ENCODE results near the gene HBQ1. TPM values are rescaled to one million over a fixed set of nuclear protein-coding genes. Genes with fewer than 3 reads are reported as not detected.
A peak's percentile ranks its signal among the peaks of the same experiment; 100 is the strongest.
"Not testable (repeated sequence)": the region's sequence is repeated elsewhere in the genome, so short reads cannot be mapped to it uniquely, and the experiment has no call there.

HBQ1 gene
- total RNA-seq, 1 donor from 2014 or later, result 0.60 TPM

GRCh38 chr16:169014-169413 lies 11.2 kb upstream of the HBQ1 start:
- Mint-ChIP-seq H3K4me1 (no peaks in the 10 kb centered on the region), H3K27me3 (ENCODE audit: low read depth) (peaks cover 76% of the 10 kb centered on the region), H3K4me3 (no peak overlapping the region), H3K9me3 (no peaks in the 10 kb centered on the region), H3K27ac (no peak overlapping the region), H3K36me3 (no peaks in the 10 kb centered on the region)
- no peak for TF ChIP-seq CTCF (IDR thresholded peaks at IDR 0.05; ENCODE audit: unreplicated experiment)
- DNase-seq (ENCODE audit: low spot score in 2 of 2, unreplicated experiment in 2 of 2), result no peak

- H3K9me3 Mint-ChIP-seq, H3K4me3 Mint-ChIP-seq, H3K4me1 Mint-ChIP-seq, H3K36me3 Mint-ChIP-seq, H3K27ac Mint-ChIP-seq: not testable (repeated sequence)
- H3K27me3 Mint-ChIP-seq (ENCODE audit: low read depth), result peaks cover 84% of the 10 kb centered on the region
- DNase-seq (ENCODE audit: low spot score in 2 of 2, unreplicated experiment in 2 of 2), result peak in 1 of 2 experiments; percentile 69
These were observed 10.2 kb upstream of the HBQ1 start for GRCh38 chr16:170088-170507.

GRCh38 chr16:170788-171187 lies 9.5 kb upstream of the HBQ1 start:
- Mint-ChIP-seq H3K4me3 (no peak overlapping the region), H3K9me3 (no peaks in the 10 kb centered on the region), H3K27ac (no peak overlapping the region), H3K4me1 (no peaks in the 10 kb centered on the region), H3K36me3 (no peaks in the 10 kb centered on the region), H3K27me3 (ENCODE audit: low read depth) (peaks cover 84% of the 10 kb centered on the region)
- no peak for TF ChIP-seq CTCF (IDR thresholded peaks at IDR 0.05; ENCODE audit: unreplicated experiment)
- no peak for DNase-seq (ENCODE audit: low spot score in 2 of 2, unreplicated experiment in 2 of 2)

GRCh38 chr16:172374-172941 lies 7.8 kb upstream of the HBQ1 start, which contains the start of gene HBA2:
HBA2 (plus strand) TSS chr16:172876; CDS start chr16:172913, 37 bp downstream.
- DNase-seq (ENCODE audit: low spot score in 2 of 2, unreplicated experiment in 2 of 2); H3K36me3 Mint-ChIP-seq; H3K27ac Mint-ChIP-seq; H3K4me1 Mint-ChIP-seq; H3K4me3 Mint-ChIP-seq; H3K9me3 Mint-ChIP-seq: not testable (repeated sequence)
- peaks cover 77% of the 10 kb centered on the region for H3K27me3 Mint-ChIP-seq (ENCODE audit: low read depth)

GRCh38 chr16:173211-173854 lies 6.9 kb upstream of the HBQ1 start:
- not testable (repeated sequence) for DNase-seq (ENCODE audit: low spot score in 2 of 2, unreplicated experiment in 2 of 2); H3K36me3 Mint-ChIP-seq; H3K27ac Mint-ChIP-seq; H3K4me3 Mint-ChIP-seq; H3K4me1 Mint-ChIP-seq; H3K9me3 Mint-ChIP-seq
- peaks cover 77% of the 10 kb centered on the region for H3K27me3 Mint-ChIP-seq (ENCODE audit: low read depth)

GRCh38 chr16:173928-174769 lies 6.1 kb upstream of the HBQ1 start:
- H3K36me3 Mint-ChIP-seq; H3K9me3 Mint-ChIP-seq; DNase-seq (ENCODE audit: low spot score in 2 of 2, unreplicated experiment in 2 of 2); H3K4me1 Mint-ChIP-seq; H3K27ac Mint-ChIP-seq: not testable (repeated sequence)
- Mint-ChIP-seq H3K27me3 (ENCODE audit: low read depth) (peaks cover 75% of the 10 kb centered on the region), H3K4me3 (peak overlapping the region; percentile 0)

DNA sequence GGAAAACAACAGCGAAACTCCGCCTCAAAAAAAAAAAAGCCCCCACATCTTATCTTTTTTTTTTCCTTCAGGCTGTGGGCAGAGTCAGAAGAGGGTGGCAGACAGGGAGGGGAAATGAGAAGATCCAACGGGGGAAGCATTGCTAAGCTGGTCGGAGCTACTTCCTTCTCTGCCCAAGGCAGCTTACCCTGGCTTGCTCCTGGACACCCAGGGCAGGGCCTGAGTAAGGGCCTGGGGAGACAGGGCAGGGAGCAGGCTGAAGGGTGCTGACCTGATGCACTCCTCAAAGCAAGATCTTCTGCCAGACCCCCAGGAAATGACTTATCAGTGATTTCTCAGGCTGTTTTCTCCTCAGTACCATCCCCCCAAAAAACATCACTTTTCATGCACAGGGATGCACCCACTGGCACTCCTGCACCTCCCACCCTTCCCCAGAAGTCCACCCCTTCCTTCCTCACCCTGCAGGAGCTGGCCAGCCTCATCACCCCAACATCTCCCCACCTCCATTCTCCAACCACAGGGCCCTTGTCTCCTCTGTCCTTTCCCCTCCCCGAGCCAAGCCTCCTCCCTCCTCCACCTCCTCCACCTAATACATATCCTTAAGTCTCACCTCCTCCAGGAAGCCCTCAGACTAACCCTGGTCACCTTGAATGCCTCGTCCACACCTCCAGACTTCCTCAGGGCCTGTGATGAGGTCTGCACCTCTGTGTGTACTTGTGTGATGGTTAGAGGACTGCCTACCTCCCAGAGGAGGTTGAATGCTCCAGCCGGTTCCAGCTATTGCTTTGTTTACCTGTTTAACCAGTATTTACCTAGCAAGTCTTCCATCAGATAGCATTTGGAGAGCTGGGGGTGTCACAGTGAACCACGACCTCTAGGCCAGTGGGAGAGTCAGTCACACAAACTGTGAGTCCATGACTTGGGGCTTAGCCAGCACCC lies 5.0 kb upstream of the HBQ1 start:
- Mint-ChIP-seq H3K27ac (no peak overlapping the region), H3K9me3 (no peaks in the 10 kb centered on the region), H3K36me3 (no peaks in the 10 kb centered on the region), H3K4me1 (no peaks in the 10 kb centered on the region), H3K27me3 (ENCODE audit: low read depth) (peaks cover 74% of the 10 kb centered on the region), H3K4me3 (no peak overlapping the region)
- DNase-seq (ENCODE audit: low spot score in 2 of 2, unreplicated experiment in 2 of 2), result no peak
- TF ChIP-seq CTCF (IDR thresholded peaks at IDR 0.05; ENCODE audit: unreplicated experiment), result no peak

- not testable (repeated sequence) for H3K4me3 Mint-ChIP-seq; DNase-seq (ENCODE audit: low spot score in 2 of 2, unreplicated experiment in 2 of 2)
These were observed 4.3 kb upstream of the HBQ1 start for GRCh38 chr16:176006-176405.

DNA sequence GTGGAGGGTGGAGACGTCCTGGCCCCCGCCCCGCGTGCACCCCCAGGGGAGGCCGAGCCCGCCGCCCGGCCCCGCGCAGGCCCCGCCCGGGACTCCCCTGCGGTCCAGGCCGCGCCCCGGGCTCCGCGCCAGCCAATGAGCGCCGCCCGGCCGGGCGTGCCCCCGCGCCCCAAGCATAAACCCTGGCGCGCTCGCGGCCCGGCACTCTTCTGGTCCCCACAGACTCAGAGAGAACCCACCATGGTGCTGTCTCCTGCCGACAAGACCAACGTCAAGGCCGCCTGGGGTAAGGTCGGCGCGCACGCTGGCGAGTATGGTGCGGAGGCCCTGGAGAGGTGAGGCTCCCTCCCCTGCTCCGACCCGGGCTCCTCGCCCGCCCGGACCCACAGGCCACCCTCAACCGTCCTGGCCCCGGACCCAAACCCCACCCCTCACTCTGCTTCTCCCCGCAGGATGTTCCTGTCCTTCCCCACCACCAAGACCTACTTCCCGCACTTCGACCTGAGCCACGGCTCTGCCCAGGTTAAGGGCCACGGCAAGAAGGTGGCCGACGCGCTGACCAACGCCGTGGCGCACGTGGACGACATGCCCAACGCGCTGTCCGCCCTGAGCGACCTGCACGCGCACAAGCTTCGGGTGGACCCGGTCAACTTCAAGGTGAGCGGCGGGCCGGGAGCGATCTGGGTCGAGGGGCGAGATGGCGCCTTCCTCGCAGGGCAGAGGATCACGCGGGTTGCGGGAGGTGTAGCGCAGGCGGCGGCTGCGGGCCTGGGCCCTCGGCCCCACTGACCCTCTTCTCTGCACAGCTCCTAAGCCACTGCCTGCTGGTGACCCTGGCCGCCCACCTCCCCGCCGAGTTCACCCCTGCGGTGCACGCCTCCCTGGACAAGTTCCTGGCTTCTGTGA lies 3.5 kb upstream of the HBQ1 start, which contains the start of gene HBA1:
Gene HBA1 (plus strand): TSS at position 204 of the 906 bp plus-strand sequence. CDS start 37 bp downstream, at position 241.
- not testable (repeated sequence) for H3K36me3 Mint-ChIP-seq; H3K4me1 Mint-ChIP-seq; DNase-seq (ENCODE audit: low spot score in 2 of 2, unreplicated experiment in 2 of 2); H3K27ac Mint-ChIP-seq; H3K9me3 Mint-ChIP-seq
- peak within 1 kb of the TSS; percentile 17 for H3K4me3 Mint-ChIP-seq
- peaks cover 62% of the 10 kb centered on the region for H3K27me3 Mint-ChIP-seq (ENCODE audit: low read depth)

More at GRCh38 chr16:176006-176405, 4.3 kb upstream of the HBQ1 start:
- not testable (repeated sequence) for H3K36me3 Mint-ChIP-seq, H3K9me3 Mint-ChIP-seq, H3K27ac Mint-ChIP-seq, H3K4me1 Mint-ChIP-seq
- H3K27me3 Mint-ChIP-seq (ENCODE audit: low read depth), result peaks cover 68% of the 10 kb centered on the region
